Ovary (tissue), 9 donors: ENCODE measurements around the gene NUDT8. TPM values are rescaled to one million over a fixed set of nuclear protein-coding genes. Genes with fewer than 3 reads are reported as not detected.

Source experiments
- DNase-seq, 5 donors: peaks; one replicate each; pipeline ENCODE4 v3.0.0-alpha.2; 2019 to 2020
- H3K27ac ChIP-seq, 2 donors: fragments of 200-600 bp; one replicate each; pipeline versions ENCODE4 v1.5.1 to v1.8.0; 2019 to 2022
- H3K27me3 ChIP-seq: fragments of 200-600 bp; one replicate; pipeline ENCODE4 v1.8.0; 2022
- H3K36me3 ChIP-seq: fragments of 200-600 bp; sonication (generic); one replicate; pipeline ENCODE4 v1.5.1; 2019
- H3K4me1 ChIP-seq: one replicate; pipeline ENCODE4 v1.8.1; 2013; ENCODE audit warnings: mild to moderate bottlenecking, moderate library complexity; ENCODE audit not compliant: insufficient read depth
- H3K4me3 ChIP-seq: fragments of 200-600 bp; sonication (generic); one replicate; pipeline ENCODE4 v1.5.1; 2017
- H3K9me3 ChIP-seq, 2 donors: fragments of 200-600 bp in 1 of 2; sonication (generic) in 1 of 2; one replicate each; pipeline versions ENCODE4 v1.5.1 to v1.8.1; 2013 to 2019; ENCODE audit warnings: mild to moderate bottlenecking in 1 of 2, moderate library complexity in 1 of 2
- EP300 ChIP-seq: sonication (generic); formaldehyde crosslinking; IDR thresholded peaks from one replicate; pipeline ENCODE4 v1.6.1; 2017; ENCODE audit warnings: antibody characterized with exemption
- POLR2A ChIP-seq: fragments of 450-650 bp; IDR thresholded peaks from one replicate; pipeline ENCODE4 v1.6.1; 2017; ENCODE audit warnings: antibody characterized with exemption, mild to moderate bottlenecking, moderate library complexity
- WGBS, 3 donors: extraction: QIAGEN DNeasy Blood & Tissue Kit in 1 of 3; methylation state at CpG; one replicate each; pipeline versions ENCODE4 v1.1.5 to v1.1.7; 2013 to 2017; 5-methylcytosine and 5-hydroxymethylcytosine counted together
- intact Hi-C, 4 donors: fragments of 100-400 bp; cut with DNase I; formaldehyde crosslinking; loops; one replicate each; pipeline versions ENCODE4 v1.11.0 to v1.15.1; 2022 to 2023
- polyA plus RNA-seq, 2 donors: library from polyadenylated mRNA; stranded (reverse); fragments of 200-250 nt in 1 of 2; fragments of 350-450 nt in 1 of 2; fragmentation: Illumina TruSeq in 1 of 2; extraction: RNeasy Lipid Tissue Mini Kit (QIAGEN cat#74804) in 1 of 2; gene quantifications; one replicate each; pipeline ENCODE4 v1.2.3, GENCODE V29; 2013 to 2014
- total RNA-seq, 7 donors: library from RNA; depleted of rRNA in 2 of 7; stranded (reverse); fragments of >200 nt in 2 of 7; fragmentation: NEBNext Ultra II Directional in 3 of 7; extraction: Animal tissue kit (Norgen Biotek cat#: 25700) in 3 of 7; gene quantifications; one replicate each; pipeline versions ENCODE4 v1.1.0 to v1.2.4, GENCODE V29; 2016 to 2023
- TF ChIP-seq, protein P1 (sequence below), 3 donors: fragments of 450-650 bp in 2 of 3; fragments of 200-600 bp in 1 of 3; IDR thresholded peaks; one replicate each; pipeline versions ENCODE4 v1.5.1 to v1.8.0; 2016 to 2022; ENCODE audit warnings: antibody characterized with exemption in 3 of 3, mild to moderate bottlenecking in 1 of 3
- donor health status: DM: no; HTN: no; CAD: no; lungs with moderate emphysema.
- donor health status: DM: no; HTN: no; CAD: no.
- donor health status: Bipolar disorder and iron deficiency.
- donor health status: DM: yes; HTN: yes; CAD: no.
- donor health status: DM: no; HTN: no; CAD: no.
- donor health status: DM: yes; HTN: yes; CAD: no.

Gene NUDT8
- total and polyA plus RNA-seq, 9 donors: 5.0 to 10.5 (median 7.3) TPM; not detected in 1

DNA sequence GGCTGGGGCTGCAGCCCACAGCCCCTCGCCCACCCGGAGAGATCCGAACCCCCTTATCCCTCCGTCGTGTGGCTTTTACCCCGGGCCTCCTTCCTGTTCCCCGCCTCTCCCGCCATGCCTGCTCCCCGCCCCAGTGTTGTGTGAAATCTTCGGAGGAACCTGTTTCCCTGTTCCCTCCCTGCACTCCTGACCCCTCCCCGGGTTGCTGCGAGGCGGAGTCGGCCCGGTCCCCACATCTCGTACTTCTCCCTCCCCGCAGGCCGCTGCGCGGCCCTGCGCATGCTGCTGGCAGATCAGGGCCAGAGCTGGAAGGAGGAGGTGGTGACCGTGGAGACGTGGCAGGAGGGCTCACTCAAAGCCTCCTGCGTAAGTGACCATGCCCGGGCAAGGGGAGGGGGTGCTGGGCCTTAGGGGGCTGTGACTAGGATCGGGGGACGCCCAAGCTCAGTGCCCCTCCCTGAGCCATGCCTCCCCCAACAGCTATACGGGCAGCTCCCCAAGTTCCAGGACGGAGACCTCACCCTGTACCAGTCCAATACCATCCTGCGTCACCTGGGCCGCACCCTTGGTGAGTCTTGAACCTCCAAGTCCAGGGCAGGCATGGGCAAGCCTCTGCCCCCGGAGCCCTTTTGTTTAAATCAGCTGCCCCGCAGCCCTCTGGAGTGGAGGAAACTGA is 45.4 kb downstream of the NUDT8 start:
- peak; percentile 74 to 84 (median 78) for DNase-seq
- H3K27ac ChIP-seq: peak overlapping the region; percentile 97 to 98
- peaks cover 7% of the 10 kb centered on the region for H3K4me1 ChIP-seq
- intact Hi-C loops: loop anchor here in 1 of 4 donors (5.0 kb wide), 1 partner anchor 157 kb away; the partner anchor contains the start of gene RPS6KB2
- TF ChIP-seq EP300 (no peak), POLR2A (peak; percentile 22)
- TF ChIP-seq, protein P1, sequence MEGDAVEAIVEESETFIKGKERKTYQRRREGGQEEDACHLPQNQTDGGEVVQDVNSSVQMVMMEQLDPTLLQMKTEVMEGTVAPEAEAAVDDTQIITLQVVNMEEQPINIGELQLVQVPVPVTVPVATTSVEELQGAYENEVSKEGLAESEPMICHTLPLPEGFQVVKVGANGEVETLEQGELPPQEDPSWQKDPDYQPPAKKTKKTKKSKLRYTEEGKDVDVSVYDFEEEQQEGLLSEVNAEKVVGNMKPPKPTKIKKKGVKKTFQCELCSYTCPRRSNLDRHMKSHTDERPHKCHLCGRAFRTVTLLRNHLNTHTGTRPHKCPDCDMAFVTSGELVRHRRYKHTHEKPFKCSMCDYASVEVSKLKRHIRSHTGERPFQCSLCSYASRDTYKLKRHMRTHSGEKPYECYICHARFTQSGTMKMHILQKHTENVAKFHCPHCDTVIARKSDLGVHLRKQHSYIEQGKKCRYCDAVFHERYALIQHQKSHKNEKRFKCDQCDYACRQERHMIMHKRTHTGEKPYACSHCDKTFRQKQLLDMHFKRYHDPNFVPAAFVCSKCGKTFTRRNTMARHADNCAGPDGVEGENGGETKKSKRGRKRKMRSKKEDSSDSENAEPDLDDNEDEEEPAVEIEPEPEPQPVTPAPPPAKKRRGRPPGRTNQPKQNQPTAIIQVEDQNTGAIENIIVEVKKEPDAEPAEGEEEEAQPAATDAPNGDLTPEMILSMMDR (IDR thresholded peaks at IDR 0.05): no peak
- WGBS, 3 donors: 8 to 12% (median 9%) methylated on average over 33 of the region's 33 CpGs
- H3K4me3 ChIP-seq: peak overlapping the region; percentile 90
- H3K9me3 ChIP-seq: no peaks in the 10 kb centered on the region
- no peaks in the 10 kb centered on the region for H3K36me3 ChIP-seq
- H3K27me3 ChIP-seq: no peaks in the 10 kb centered on the region

DNA sequence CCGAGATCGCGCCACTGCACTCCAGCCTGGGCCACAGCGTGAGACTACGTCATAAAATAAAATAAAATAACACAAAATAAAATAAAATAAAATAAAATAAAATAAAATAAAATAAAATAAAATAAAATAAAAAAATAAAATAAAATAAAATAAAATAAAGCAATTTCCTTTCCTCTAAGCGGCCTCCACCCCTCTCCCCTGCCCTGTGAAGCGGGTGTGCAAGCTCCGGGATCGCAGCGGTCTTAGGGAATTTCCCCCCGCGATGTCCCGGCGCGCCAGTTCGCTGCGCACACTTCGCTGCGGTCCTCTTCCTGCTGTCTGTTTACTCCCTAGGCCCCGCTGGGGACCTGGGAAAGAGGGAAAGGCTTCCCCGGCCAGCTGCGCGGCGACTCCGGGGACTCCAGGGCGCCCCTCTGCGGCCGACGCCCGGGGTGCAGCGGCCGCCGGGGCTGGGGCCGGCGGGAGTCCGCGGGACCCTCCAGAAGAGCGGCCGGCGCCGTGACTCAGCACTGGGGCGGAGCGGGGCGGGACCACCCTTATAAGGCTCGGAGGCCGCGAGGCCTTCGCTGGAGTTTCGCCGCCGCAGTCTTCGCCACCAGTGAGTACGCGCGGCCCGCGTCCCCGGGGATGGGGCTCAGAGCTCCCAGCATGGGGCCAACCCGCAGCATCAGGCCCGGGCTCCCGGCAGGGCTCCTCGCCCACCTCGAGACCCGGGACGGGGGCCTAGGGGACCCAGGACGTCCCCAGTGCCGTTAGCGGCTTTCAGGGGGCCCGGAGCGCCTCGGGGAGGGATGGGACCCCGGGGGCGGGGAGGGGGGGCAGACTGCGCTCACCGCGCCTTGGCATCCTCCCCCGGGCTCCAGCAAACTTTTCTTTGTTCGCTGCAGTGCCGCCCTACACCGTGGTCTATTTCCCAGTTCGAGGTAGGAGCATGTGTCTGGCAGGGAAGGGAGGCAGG is 46.2 kb downstream of the NUDT8 start, which contains the start of gene GSTP1:
GSTP1 (plus strand) TSS at position 566 of the 958 bp plus-strand sequence; CDS start at position 598, 32 bp downstream.
- peak; percentile 93 to 96 (median 94) for DNase-seq
- intact Hi-C loops: loop anchor here in 1 of 4 donors (5.0 kb wide), 1 partner anchor 156 kb away; the partner anchor contains the start of gene RPS6KB2
- Histone ChIP-seq H3K36me3 (no peaks in the 10 kb centered on the region), H3K9me3 (no peaks in the 10 kb centered on the region), H3K27me3 (no peaks in the 10 kb centered on the region), H3K4me1 (peaks cover 7% of the 10 kb centered on the region), H3K4me3 (peak within 1 kb of the TSS; percentile 90), H3K27ac (peak within 1 kb of the TSS; percentile 97 to 98)
- peak; percentile 92 for TF ChIP-seq POLR2A
- no peak for TF ChIP-seq EP300
- TF ChIP-seq, protein P1 (IDR thresholded peaks at IDR 0.05): peak; percentile 76 to 98 (median 96)
- WGBS, 3 donors: 1 to 2% (median 2%) methylated on average over 38 to 81 of the region's 81 CpGs

DNA sequence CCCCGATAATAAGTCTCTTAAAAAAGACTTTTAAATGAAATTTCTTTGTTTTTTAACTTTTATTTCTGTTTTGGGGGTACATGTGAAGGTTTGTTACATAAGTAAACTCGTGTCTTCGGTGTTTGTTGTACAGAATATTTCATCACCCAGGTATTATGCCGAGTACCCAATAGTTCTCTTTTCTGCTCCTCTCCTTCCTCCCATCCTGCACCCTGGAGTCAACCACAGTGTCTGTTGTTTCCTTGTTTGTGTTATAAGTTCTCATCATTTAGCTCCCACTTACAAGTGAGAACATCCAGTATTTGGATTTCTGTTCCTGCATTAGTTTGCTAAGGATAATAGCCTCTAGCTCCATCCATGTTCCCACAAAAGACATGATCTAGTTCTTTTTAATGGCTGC is 47.7 kb downstream of the NUDT8 start:
- TF ChIP-seq, protein P1 (IDR thresholded peaks at IDR 0.05): no peak
- TF ChIP-seq EP300: no peak
- no peak for TF ChIP-seq POLR2A
- 76 to 79% (median 77%) methylated on average over 4 of the region's 4 CpGs for whole genome bisulfite sequencing, 3 donors
- H3K36me3 ChIP-seq: no peaks in the 10 kb centered on the region
- H3K27ac ChIP-seq: no peak overlapping the region
- H3K4me3 ChIP-seq: no peak overlapping the region
- H3K27me3 ChIP-seq: no peaks in the 10 kb centered on the region
- H3K9me3 ChIP-seq: no peaks in the 10 kb centered on the region
- no peak for DNase-seq
- intact Hi-C loops: loop anchor here in 1 of 4 donors (5.0 kb wide), 1 partner anchor 155 kb away; the partner anchor contains the start of gene RPS6KB2
- H3K4me1 ChIP-seq: peaks cover 7% of the 10 kb centered on the region

DNA sequence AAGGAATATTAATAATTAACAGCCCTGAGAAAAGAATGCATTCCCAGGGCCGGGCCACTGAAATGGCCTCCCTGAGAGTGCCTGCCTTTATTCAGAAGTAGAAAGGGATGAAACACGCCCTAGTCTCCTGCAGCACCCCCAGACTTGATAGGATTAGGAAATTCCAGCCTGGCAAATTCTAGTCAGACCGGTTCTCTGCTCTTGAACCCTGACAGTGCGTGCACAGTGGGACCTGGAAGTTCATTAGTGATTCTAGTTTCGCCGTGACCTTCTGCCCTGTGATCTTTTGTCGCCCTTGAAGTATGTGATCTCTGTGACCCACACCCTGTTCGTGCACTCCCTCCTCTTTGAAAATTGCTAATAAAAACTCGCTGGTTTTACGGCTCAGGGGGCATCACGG is 48.3 kb downstream of the NUDT8 start:
- H3K27me3 ChIP-seq: no peaks in the 10 kb centered on the region
- H3K4me3 ChIP-seq: no peak overlapping the region
- peaks cover 7% of the 10 kb centered on the region for H3K4me1 ChIP-seq
- no peaks in the 10 kb centered on the region for H3K36me3 ChIP-seq
- no peak overlapping the region for H3K27ac ChIP-seq
- intact Hi-C loops: loop anchor here in 1 of 4 donors (5.0 kb wide), 1 partner anchor 154 kb away; the partner anchor contains the start of gene RPS6KB2
- no peaks in the 10 kb centered on the region for H3K9me3 ChIP-seq
- TF ChIP-seq EP300 (no peak), POLR2A (no peak)
- TF ChIP-seq, protein P1 (IDR thresholded peaks at IDR 0.05): no peak
- WGBS, 3 donors: 50 to 57% (median 56%) methylated on average over 11 of the region's 11 CpGs
- DNase-seq: no peak
